OCI-LY7 (cell line): ENCODE results near the gene ATP2B3.

ENCODE experiments used
- EZH2phosphoT487 ChIP-seq: fragments of 200-600 bp; sonication (generic); IDR thresholded peaks from 2 replicates; pipeline ENCODE4 v1.6.1; 2018; ENCODE audit warnings: low read depth, borderline replicate concordance, mild to moderate bottlenecking, mixed run types, antibody characterized with exemption, low read length, moderate library complexity, mixed read lengths
- TF ChIP-seq, protein P1 (sequence below): fragments of 200-600 bp; sonication (generic); conservative IDR thresholded peaks from 2 replicates; pipeline ENCODE4 v1.5.1; 2014; ENCODE audit warnings: mild to moderate bottlenecking, antibody characterized with exemption, low read length, moderate library complexity, mixed read lengths

DNA sequence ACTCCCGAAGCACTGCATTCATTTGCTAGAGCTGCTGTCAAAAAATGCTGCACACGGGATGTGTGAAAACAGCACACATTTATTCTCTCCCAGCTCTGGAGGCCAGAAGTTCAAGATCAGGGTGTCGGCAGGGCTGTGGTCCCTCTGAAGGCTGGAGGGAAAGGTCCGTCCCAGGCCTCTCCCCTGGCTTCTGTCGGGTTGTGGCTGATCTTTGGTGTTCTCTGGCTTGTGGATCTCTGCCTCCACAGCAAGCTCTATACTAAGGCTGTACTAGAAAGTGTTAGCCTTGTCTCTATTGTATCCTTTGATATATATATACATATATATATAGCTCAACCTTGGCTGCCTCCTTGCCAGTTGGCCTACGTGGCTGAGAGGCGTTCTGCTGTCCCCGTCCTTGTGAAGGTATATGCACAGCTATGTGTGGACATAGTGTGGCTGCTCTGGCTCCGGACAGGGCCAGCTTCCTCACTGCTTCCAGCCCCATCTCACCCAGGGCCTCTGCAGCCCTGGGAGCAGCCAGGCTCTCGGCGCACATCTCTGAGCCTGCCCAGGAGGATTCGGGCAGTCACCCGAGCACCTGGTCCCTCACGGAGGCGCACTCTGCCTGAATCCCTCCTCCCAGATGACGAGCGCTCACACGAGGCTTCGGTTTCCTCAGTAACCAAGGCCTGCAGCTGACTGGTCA is 114.6 kb downstream of the ATP2B3 start:
- TF ChIP-seq, protein P1, sequence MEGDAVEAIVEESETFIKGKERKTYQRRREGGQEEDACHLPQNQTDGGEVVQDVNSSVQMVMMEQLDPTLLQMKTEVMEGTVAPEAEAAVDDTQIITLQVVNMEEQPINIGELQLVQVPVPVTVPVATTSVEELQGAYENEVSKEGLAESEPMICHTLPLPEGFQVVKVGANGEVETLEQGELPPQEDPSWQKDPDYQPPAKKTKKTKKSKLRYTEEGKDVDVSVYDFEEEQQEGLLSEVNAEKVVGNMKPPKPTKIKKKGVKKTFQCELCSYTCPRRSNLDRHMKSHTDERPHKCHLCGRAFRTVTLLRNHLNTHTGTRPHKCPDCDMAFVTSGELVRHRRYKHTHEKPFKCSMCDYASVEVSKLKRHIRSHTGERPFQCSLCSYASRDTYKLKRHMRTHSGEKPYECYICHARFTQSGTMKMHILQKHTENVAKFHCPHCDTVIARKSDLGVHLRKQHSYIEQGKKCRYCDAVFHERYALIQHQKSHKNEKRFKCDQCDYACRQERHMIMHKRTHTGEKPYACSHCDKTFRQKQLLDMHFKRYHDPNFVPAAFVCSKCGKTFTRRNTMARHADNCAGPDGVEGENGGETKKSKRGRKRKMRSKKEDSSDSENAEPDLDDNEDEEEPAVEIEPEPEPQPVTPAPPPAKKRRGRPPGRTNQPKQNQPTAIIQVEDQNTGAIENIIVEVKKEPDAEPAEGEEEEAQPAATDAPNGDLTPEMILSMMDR: no peak
- TF ChIP-seq EZH2phosphoT487: no peak
